Activated T-helper 9 cell treated with anti-CD3 and anti-CD28 coated beads, Interleukin-2, amount 50 U/mL, for 16 hours (primary cell): Measurements from ENCODE around the gene COQ10B.
A peak's percentile ranks its signal among the peaks of the same experiment; 100 is the strongest.
"Not testable (repeated sequence)": the region's sequence is repeated elsewhere in the genome, so short reads cannot be mapped to it uniquely, and the experiment has no call there.

Source experiments
- DNase-seq: peaks from one replicate; pipeline ENCODE4 v3.0.0-alpha.2; 2020; ENCODE audit warnings: low read depth

The COQ10B gene

DNA sequence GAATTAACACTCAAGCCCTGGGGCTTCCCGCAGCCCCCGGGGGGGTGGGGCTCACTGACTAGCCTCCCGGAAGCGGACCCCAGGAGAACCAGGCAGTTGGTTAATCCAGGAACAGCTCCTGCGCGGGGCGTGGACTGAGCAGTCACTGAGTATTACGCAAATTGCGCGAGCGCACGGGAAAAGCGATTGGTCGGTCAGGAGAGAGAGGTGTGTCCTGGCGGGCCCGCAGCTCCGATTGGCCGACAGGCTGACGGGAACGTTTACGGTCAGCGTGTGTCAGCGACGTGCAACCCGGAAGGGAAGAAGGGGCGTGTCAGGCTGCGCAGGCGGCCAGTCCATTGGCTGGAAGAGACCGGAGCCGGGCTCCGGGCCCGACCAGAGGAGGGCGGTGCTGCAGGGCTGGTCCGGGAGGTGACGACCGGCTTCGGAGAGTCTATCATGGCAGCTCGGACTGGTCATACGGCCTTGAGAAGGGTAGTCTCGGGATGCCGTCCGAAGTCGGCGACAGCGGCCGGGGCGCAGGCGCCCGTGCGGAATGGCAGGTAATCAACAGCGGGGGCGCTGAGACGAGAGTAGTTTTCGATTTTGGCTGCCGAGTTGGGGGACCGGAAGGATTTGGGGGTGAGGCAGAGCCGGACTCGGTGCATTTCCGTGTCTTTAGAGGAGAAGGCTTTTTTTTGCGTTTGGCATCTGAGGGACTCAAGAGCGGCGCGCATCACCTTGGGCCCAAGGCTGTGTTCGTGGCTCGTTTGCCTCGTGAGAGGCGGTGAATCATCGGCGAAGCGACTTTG, at the start of gene COQ10B:
TSS of gene COQ10B (plus strand) at position 430 of the 791 bp plus-strand sequence. CDS start at position 439, 9 bp downstream.
- peak; percentile 97 for DNase-seq

DNA sequence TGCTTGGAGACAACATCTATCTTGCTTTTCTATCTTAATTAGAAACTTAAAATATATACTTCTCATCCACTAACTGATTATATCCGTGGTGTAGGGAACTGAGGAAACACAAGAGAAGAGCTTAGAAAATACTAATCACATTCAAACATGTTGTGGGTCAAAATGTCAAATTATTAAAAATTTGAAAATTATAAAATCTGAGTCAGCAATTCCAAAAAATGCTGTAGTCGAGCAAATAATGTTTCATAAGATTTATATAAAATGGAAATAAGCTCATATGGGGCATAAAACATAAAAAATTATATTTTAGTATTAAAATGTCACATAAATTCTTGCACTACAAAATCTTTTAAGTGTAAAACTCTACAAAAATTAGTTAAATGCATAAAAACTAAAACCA, 47.8 kb upstream of the COQ10B start:
- no peak for DNase-seq

DNA sequence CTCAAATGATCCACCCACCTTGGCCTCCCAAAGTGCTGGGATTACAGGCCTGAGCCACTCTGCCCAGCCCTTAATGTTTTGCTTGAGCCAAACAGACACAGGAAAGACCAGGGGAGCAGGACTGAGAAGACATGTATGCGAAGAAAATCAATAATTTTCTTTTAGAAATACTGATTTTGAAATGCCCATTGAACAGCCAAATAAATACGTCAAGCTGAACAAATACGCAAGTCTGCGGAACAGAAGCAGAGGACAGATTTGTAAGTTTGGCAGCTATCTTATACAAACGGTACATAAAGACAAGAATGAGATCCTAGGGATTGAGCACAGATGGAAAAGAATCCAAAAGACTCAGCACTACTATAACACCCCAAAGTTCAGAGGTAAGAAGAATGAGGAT, 39.3 kb upstream of the COQ10B start:
- no peak for DNase-seq

DNA sequence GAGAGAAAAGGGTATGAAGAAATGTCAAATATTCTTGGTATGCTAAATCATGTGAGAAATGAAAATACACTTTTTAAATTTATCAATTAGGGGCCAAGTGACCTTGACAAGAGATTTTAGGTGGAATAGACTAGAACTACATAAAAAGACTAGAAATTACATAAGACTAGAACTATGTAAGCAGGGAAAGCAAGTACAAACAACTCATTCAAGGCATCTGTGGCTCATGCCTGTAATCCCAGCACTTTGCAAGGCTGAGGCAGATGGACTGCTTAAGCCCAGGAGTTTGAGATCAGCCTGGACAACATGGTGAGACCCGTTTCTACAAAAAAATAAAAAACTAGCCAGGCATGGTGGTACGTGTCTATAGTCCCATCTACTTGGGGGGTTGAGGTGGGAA, 38.8 kb upstream of the COQ10B start:
- DNase-seq: no peak

- DNase-seq: no peak
These were observed 37.1 kb upstream of the COQ10B start for GRCh38 chr2:197416268-197416667.

- no peak for DNase-seq
These were observed 33.9 kb upstream of the COQ10B start for GRCh38 chr2:197419438-197419837.

DNA sequence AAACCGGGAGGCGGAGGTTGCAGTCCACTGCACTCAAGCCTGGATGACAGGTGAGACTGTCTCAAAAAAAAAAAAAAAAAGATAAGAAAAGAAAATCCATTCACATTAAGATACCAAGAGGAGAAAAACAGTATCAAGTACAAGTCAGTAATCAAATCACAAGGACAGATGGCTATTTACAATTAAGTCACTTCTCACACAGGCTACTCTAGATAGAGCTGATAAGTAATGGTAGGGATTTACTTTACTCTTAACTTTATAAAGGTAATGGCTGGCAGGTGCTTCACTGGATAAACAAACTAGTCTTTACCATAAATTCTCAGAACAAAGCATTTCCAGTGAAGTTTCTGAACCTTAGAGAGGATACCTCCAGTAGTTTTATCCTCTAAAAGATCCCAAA, 30.0 kb upstream of the COQ10B start:
- no peak for DNase-seq

DNA sequence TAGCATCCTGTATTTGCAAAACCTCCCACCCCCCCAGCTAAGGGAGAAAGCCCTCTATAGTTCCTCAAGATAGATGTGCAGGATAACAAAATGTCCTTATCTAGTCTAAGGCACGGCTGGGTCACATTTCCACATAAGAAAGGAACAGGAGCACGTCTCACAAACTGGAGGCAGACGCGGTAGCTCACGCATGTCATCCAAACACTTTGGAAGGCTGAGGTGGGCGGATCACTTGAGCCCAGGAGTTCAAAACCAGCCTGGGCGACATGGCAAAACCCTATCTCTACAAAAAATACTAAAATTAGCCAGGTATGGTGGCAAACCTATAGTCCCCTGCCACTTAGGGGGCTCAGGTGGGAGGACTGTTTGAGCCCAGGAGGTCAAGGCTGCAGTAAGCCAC, 27.8 kb upstream of the COQ10B start:
- DNase-seq: no peak

GRCh38 chr2:197426723-197427603, 26.4 kb upstream of the COQ10B start:
- no peak for DNase-seq

- no peak for DNase-seq
These were observed 25.4 kb upstream of the COQ10B start for GRCh38 chr2:197427986-197428385.

DNA sequence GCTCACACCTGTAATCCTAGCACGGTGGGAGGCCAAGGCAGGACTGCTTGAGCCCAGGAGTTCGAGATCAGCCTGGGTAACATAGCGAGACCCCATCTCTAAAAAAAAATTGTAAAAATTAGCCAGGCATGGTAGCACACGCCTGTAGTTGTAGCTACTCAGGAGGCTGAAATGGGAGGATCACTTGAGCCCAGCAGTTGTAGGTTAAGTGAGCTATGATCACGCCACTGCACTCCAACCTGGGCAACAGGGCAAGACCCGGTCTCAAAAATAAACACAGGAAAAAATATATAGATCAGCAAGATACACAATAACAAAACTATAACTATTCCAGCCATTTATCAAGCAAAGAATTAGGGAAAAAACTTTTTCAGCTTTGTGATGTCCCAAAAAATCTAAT, 21.5 kb upstream of the COQ10B start:
- no peak for DNase-seq

DNA sequence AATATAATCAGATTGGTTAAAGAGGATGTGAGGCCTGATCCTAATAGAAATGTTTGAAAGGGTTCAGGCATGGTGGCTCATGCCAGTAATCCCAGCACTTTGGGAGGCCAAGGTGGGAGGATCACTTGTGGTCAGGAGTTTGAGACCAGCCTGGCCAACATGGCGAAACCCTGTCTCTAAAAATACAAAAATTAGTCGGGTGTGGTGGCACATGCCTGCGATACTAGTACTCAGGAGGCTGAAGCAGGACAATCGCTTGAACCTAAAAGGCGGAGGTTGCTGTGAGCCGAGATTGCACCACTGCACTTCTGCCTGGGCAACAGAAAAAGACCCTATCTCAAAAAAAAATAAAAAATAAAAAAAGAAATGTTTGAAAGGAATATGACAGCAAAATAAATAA, 20.8 kb upstream of the COQ10B start:
- DNase-seq: not testable (repeated sequence)

GRCh38 chr2:197433780-197434438, 19.4 kb upstream of the COQ10B start:
- DNase-seq: no peak

DNA sequence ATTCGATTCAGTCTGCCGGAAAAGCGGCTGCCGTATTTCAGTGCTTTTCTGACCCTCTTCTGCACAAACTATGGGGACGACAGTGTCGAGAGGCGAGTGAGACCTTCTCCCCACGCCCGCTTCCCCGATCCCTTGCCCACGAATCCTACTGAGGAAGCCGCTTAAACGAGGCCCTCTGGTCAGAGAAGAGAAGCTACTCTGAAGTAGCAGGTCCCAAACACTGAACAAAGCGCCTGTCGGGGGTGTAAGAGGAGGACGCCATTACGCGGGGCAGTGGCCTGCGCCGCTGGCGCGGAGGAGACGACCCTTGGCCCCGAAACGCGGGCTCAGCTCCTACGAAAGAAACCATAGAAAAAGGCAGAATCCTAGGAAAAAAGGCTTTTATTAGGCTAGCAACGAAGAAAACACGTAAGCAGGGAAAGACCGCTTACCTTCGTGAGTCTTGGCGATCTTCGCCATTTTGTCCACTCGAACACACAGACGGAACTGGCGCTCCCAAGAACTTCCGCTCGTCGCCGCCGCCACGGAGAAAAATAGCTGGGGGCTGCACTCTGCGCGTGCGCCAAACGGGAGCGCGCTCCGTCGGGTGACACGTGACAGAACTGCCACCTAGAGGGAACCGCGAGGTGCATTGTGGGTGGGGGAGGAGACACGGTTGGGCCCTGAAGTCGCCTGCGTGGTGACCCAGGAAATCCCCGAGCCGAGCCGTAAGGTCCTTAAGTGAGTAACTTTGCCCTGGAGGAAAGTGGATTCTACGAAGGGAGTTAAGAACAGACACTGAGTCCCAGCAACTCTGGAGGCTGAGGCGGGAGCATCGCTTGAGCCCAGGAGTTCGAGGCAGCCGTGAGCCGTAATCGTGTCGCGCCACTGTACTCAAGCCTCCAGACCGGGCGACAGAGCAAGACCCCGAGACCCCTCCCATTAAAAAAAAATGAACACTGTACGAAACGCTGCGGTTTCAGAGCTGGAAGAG, 18.5 kb upstream of the COQ10B start, which contains the start of gene SF3B1:
TSS of gene SF3B1 (minus strand) at position 488 of the 973 bp plus-strand sequence. CDS start at position 459, 29 bp downstream.
- peak; percentile 99 for DNase-seq

- no peak for DNase-seq
These were observed 17.5 kb upstream of the COQ10B start for GRCh38 chr2:197435598-197436420.

DNA sequence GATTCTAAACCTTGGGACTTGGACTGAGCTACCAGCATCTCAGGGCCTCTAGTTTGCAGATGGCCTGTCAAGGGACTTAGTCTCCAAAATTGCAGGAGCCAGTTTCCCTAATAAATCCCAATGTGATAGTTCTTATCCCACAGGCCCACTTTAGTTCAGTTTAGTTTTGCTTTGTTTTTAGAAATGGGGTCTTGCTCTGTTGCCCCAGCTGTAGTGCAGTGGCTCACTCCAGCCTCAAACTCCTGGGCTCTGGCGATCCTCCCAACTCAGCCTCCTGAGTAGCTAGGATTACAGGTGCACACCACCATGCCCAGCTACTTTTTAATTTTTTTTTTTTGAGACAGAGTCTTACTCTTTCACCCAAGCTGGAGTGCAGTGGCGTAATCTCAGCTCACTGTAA, 16.0 kb upstream of the COQ10B start:
- no peak for DNase-seq

DNA sequence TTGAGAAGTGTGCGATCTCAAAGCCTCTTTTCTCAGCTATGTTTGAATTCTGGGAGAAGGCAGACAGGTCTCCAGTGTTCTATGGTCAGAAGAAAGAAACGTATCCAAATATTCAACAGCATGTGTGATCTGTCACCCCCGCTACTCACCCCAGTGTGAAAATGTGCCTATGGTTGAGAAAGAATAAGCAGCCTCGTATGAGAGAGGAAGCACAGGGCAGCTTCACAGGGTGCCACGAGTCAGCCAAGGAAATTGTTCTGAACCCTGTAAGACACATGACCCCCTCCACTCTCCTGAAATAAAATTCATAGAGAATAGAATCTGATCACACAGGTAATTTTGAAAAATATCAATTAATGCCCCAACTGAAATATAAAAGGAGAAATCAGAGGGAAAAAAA, 10.5 kb upstream of the COQ10B start:
- DNase-seq: no peak

- DNase-seq: no peak
These were observed 7.6 kb upstream of the COQ10B start for GRCh38 chr2:197445746-197446145.

DNA sequence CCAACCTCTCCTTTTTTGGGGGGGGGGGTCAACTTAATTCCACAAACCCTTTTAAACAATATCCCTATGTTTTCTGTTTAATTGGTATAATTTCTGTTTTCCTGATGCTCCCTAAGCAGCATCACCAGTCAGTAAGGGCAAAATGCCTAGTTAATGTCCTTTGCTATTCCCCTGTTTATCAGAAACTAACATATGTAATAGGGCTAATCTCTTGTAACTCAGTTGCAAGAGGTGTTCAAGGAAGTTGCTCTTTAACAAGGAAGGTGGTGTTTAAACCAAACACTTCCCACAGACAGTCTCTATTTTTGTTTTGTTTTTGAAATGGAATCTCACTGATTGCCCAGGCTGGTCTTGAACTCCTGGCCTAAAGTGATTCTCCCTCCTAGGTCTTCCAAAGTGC, 6.5 kb upstream of the COQ10B start:
- DNase-seq: no peak

GRCh38 chr2:197450465-197450864, 2.9 kb upstream of the COQ10B start:
- no peak for DNase-seq
